ENCODE results near the gene PRKAG3.
"Not testable (repeated sequence)": the region's sequence is repeated elsewhere in the genome, so short reads cannot be mapped to it uniquely, and the experiment has no call there.

PRKAG3 gene

DNA sequence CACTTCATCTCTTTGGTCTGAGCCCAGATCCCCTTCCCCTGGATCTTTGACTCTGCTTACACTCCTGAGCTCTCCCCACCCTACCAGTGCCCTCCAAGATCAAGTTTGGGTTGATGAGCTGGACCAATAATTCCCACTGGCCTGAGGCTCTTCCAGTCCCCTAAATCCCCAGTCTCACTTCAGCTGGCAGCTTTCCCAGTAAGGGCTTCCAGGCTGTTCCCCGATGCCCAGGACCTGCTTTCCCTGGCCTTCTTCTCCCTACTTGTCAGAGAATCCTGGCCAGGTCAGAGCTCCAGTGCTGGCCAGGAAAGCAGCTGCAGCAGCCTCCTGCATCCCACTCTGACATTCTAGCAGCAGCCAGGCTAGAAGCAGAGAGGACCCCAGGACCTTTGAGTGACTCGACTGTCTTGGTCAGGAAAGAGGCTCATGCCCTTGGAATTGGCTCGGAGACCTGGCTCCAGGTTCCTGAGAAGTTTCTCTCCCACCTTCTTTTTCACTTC lies 31.5 kb upstream of the PRKAG3 start:
- DNase-seq (ENCODE audit: low read depth), result no peak

DNA sequence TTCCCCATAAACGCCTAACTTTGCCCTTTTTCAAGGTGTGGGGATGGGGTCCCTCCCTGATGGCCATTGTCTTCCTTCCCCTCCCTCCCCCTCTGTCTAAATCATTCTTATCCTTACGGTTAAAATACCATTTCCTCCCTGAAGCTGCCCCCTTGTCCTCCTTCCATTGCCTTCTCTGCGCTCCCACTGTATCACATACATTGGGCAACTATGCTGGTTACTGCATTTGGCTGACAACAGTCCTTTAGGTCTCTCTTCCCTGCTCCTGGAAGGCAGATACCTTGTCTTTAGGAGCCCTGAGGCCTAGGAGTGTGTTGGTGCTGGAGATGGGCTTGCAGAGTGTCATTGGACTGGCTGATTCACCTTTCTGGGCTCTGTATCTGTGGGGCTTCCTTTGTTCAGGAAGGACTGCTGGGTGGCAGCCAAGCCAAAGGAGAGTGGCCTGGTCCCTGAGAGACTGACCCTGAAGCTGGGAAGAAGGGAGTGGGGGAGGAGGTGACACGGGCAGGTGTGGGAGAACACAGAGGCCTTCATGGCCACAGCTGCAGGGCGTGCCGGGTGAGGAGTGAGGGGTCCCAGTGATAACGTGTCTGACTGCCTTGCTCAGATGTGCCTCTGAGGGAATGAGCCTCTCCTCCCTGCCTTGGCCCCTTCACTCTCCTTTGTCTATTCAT lies 30.2 kb upstream of the PRKAG3 start:
- DNase-seq (ENCODE audit: low read depth), result no peak

DNA sequence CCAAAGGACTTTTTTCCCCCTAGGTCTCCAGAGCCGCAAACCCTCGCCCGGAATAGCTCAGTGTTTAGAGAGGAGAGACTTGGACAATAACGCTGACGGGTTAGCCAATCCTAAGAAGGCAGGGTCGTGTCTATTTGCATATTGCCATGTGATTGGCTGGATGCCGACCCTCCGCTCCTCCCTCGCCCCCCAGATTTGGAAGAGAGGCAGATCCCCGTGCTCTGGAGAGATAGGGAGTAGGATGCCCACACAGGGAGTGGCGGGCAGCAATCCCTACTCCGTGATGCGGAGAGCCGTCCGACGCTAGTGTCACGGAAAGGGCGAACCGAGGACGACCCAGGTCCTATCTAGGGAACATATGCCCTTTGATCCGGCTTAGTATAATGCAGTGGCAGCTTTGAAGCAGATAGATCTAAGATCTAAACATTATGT lies 29.4 kb upstream of the PRKAG3 start:
- DNase-seq (ENCODE audit: low read depth), result peak; percentile 61

DNA sequence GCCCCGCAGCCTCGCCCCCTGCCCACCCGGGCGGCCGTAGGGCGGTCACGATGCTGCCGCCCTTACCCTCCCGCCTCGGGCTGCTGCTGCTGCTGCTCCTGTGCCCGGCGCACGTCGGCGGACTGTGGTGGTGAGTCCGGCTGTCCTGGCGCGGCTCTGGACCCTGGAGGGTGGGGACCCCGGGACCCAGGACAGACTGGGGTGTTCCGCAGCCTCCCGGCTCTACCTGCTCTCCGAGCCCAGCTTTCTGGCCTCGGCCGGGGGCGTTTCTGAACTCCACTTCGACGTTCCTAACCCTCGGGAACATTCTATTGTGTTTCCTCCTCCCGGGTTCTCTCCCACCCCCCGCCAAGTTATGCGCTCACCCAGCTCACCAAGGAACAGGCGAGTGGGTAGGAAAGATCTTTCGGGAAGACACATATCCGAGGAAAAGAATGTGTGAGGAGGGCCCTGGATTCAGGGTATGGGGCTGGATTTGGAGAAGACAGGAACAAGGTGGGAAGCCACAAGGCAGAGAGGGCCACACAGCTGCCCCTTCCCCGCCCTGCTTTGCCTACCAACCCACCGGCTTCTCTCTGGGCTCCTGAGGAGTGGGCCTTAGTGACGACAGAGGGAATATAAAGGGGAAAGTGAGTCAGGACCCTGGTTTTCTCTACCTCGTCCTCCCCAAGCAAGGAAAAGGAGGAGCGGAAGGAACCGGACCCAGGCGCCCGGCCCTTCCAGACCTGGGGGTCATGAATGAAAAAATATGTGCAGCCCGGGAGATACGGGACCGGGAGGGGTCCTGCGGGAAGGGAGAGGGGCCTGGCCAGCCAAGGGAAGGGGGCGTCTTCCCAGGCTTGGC lies 28.6 kb upstream of the PRKAG3 start:
- no peak for DNase-seq (ENCODE audit: low read depth)

DNA sequence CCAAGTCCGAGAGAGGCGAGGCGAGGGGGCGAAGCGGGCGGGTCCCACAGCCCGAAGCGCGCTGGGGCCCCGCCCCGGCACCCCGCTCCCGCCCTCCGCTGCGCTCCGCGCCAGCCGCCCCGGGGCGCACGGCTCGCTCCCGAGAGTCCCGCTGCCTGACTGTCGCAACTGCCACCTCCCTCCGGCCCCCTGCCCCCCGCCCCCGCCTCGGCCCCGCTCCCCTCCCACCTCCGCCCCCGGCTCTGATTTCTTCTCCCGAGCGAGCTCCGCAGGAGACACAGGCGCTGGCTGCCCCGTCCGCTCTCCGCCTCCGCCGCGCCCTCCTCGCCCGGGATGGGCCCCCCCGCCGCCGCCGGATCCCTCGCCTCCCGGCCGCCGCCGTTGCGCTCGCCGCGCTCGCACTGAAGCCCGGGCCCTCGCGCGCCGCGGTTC lies 28.0 kb upstream of the PRKAG3 start, which contains the start of gene WNT6:
TSS of gene WNT6 (plus strand) at position 250 of the 432 bp plus-strand sequence. CDS start 233 bp downstream, outside the sequence.
- DNase-seq (ENCODE audit: low read depth), result no peak

DNA sequence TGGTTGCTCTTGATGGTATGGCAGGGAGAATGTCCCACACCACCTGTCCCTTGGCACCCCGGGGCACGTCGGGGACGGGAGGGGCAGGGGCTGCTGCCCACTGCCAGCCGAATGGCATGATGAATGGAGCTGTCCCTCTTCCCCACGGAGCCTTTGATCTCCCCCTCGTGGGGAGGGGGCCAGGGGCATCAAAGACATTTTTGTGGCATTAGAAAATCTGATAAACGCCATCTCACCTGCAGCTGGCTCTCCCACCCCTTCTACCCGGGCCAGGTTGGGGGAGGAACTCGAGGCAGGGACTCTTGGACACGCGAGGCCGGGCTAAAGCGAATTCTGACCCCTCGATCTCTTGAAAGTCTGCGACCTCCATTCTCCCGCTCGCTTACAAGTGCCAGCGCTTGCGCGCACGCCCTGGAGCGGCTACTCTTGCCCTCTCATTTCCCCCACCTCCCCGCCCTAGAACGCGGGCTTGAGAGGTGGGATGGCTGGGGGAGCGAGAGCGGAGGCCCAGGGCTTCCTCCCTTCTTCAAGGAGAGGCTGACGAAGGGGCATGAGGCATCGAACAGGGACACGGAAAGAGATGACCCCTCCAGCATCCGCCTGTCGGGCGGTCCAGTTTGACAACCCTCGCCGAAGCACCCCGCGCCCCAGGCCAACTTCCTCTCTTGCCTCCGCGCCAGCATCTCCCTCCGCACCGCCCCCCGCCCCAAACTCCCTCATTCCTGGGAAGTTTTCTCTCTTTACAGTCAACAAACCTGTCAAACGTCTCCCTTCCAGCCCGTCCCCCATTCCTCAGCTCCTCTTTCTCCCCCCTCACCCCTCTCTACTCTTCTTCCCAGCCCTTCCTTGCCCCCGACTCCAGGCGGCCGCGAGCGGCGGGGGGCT lies 27.3 kb upstream of the PRKAG3 start:
- DNase-seq (ENCODE audit: low read depth), result no peak

DNA sequence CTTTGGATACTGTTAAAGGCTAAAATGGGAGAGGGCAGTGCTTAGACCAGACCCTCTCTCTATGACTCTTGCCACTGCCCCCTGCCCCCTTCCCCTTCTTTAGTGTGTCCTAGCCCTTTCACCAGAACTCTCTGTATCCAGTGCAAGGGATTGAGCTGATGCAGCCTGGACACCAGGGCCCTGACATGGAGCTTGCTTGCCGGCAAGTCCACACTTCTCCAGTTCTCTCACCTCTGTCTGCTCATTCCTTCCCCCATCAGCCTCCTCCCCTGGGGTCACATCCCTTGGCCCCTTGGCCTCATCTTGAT lies 26.5 kb upstream of the PRKAG3 start:
- no peak for DNase-seq (ENCODE audit: low read depth)

DNA sequence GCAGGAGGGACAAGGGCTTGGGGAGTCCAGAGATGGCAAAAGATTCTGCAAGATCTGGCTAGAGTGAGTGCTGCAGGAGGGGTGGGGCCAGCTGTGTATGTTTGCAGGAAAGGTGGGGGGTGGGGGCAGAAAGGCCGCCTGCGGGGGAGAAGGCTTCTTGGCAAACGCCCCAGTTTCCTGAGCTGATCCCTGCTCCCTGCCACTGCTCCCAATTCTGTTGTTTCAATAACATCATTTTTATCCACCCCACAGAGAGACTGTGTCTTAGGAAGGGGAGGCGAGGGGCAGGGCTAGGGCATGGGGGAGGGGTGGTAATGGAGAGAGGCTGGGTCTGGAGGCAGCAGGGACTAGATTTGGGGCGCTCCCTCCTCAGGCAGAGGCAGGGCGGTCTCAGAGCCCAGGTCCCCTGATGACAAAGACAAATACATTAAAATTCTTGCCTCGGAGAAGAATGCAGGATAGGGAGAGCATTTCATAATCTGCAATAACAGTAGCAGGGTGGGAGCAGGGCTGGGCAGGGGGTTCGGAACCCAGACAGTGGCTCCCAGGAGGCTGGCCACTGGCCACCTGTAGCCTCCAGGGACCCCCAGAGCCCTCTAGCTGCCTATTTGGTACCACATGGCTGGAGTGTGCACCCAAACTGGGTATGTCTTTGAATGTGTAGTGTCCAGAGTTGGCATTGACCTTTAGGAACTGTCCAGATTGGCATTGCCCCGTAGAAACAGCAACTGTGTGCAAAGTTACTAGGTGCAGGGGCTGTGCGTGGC lies 26.0 kb upstream of the PRKAG3 start:
- DNase-seq (ENCODE audit: low read depth), result peak; percentile 23

DNA sequence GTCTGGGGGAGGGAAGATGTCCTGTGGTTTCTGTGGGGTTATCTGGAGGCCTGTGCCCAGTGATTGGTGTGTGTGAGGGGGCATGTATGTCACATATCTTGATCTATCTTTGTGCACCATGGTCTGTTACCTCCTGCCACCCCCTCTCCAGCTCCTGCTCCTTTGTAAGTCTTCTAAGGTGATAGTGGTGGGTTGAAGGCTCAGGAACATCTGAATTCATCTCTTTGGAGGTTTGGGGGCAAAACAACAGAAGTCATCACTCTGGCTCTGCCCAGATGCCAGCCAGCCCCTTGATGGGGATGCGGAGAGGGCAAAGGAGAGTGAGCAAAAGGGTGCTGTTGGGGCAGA lies 25.3 kb upstream of the PRKAG3 start:
- no peak for DNase-seq (ENCODE audit: low read depth)

DNA sequence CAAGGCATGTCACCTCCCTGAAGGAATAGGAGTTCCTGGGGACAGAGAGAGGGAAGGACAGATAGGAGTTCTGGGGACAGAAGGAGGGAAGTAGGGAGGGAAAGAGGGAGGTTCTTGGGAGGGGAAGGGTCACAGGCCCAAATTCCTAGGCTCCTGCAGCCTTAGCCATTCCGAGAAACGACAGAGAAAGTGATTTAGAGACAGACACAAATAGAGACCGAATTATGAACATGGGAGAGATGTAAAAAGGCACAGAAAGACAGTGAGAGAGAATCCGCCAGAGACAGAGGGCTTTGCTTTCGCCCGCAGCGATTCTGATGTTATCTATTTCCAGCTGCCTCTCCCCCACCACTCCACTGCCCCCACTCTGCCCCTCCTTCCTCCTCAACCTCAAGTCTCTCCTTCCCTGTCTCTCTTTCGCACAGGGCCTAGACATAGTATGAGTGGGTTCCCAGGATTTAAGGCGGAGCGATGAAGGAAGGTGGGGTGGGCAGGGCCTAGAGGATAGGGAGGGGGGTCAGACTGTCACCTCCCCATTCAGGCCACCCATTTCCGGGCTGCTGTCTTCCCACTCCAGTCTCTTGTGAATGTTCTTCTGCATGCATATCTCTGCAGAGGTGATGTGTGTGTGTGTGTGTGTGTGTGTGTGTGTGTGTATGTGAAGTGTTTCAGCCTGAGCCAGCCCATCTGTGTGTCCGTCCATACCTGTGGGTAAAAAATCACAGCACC lies 24.7 kb upstream of the PRKAG3 start:
- peak; percentile 30 for DNase-seq (ENCODE audit: low read depth)

DNA sequence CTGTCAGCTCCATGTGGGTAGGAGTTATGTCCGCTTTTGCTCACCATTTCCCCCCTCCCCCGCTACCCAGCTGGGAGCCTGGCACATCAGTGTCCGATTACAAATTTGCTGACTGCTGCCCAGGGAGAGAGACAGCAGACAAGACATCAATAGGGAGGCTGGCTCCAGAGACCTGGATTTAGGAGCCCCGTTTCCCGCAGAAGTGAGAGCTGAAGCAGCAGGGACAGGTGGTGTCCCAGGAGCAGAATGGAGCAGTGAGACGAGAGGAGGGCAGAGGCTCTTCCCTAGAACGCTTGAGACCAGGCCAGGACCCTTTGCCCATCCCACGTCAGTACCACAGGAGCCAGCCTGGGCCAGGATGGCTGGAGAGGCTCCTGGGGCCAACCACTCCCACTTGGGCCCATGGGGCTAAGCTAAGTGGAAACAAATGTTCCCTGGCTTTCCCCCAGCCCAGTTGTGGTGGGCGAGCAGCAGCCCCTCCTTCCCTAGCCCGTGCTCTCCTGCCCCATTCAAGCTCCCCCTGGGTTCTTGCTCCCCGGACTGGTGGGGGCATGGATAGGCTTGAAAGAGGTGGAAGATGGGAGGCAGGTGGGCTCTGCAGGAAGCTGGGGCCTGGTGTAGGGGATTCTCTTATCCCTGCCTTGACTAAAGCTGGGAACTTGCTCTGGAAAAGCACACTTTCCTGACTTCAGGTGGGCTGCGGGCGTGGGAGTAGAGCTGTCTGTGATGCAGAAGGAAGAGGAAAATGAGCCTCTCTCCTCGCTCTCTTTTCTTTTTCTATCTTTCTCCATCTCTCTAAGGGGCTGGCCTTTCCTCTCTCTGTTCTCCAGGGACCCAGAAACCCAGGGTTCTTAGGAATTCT lies 23.9 kb upstream of the PRKAG3 start:
- no peak for DNase-seq (ENCODE audit: low read depth)

DNA sequence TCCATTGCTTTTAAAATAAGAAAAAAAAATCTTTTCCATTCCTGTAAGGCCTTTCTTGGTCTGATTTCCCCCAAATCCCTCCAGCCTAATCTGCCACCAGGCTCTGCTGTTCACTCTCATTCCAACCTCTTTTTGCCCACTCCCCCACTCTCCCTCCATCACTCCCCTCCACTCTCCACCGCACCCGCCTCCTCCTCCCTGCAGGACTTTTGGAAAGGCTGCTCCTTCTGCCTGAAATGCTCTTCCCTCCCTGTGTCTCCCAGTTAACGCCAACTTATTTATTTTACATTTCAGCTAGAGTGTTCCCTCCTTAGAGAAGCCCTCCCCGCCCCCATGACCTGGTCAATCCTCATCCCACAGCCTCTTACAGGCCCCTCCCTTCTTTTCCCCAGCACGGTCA lies 23.3 kb upstream of the PRKAG3 start:
- DNase-seq (ENCODE audit: low read depth), result no peak

DNA sequence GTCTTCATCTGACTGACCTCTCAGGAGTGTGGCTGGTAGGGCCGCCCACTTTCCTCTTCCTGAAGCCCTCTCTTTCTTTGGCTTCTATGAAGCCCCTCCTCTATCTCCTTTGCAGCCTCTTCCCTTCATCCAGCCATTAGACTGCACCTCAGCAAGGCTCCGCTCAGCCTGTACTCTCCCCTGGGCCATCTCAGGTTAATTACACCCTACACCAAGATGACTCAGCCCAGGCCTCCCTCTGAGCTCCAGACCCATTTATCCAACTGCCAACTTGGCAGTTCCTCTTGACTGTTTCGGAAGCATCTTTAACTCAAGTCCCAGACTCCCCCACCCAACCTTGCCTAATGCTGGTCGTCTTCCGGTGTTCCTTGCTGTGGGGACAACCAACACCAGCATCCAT lies 22.2 kb upstream of the PRKAG3 start:
- DNase-seq (ENCODE audit: low read depth), result peak; percentile 84

DNA sequence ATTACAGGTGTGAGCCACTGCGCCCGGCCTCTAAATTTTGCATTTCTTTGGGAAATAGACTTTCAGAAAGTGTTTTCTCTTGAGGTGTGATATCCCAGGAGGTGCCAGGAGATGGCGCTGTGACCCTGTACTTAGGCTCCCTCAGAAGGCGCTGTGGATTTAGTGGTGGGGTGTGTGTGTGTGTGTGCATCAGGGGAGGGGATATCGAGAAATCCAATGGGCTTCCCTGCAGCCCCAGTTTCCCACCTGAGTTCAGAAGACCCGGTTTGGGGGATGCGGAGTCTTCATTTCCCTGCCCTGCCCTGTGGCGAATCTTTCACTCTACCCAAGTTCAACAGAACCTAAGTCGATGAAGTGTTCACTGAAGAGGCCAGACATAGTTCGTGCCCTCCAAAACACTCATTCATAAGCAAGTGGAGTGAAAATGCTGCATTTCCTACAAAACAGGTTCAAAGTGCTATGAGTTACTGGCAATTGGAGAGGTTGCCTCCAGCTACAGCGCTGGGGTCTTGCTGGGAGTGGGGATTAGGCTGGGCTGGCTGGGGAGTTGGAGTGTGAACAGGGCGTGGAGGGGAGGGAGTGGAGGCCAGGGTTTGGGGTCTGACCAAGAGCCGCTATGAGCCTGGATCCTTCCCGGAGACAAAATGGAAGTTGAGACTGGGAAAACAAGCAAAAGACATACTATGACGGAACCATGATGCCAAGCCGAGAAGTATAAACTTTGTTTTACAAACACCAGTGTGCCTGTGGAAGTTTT lies 21.5 kb upstream of the PRKAG3 start:
- DNase-seq (ENCODE audit: low read depth), result peak; percentile 59

DNA sequence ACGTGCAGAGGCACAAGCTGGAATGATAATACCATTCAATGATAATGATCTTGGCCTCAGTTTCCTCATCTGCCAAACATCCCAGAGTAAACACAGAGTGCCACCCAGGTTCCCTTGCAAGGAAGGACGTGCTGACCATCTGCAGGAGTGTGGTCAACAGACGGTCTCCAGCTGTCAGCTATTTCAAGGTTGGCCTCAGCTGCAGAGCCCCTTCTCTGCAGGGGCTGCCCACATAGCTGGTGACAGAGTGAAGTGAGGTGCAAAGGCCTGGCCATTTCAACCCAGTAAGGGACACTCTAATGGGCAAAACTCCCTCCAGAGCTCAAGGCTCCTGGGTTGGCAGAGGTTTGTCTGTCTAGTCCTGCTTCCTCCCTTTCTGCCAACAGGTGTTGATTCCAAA lies 19.7 kb upstream of the PRKAG3 start:
- DNase-seq (ENCODE audit: low read depth), result no peak

DNA sequence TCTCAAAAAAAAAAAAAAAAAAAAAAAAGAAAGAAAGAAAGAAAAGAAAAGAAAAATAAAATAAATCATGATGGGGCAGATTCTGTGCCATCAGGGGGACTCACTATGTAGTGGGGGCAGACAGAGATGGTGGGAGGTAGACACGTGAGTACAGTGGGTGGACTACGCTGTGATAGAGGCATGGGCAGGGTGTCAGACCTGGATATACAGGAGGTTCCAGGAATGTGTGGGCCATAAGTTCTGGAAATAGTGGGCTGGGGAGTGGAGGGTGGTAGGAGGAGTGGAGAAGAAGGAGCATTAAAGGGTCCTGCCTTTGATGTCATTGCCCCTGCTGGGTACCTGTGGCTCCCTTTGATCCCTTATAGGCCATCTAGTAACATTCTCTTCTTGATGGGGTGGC lies 19.2 kb upstream of the PRKAG3 start:
- no peak for DNase-seq (ENCODE audit: low read depth)

DNA sequence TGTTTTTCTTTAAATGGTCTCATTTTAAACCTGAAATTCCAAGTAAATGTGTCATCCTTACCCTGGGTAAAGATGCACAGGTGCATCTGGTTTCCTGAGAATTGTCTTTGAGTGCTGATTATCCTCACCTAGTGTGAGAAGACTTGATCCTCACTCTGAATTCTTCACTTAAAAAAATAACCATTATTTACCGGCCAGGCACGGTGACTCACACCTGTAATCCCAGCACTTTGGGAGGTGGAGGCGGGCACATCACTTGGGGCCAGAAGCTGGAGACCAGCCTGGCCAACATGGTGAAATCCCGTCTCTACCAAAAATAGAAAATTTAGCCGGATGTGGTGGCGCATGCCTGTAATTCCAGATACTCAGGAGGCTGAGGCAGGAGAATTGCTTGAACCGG lies 18.1 kb upstream of the PRKAG3 start:
- DNase-seq (ENCODE audit: low read depth), result peak; percentile 31

DNA sequence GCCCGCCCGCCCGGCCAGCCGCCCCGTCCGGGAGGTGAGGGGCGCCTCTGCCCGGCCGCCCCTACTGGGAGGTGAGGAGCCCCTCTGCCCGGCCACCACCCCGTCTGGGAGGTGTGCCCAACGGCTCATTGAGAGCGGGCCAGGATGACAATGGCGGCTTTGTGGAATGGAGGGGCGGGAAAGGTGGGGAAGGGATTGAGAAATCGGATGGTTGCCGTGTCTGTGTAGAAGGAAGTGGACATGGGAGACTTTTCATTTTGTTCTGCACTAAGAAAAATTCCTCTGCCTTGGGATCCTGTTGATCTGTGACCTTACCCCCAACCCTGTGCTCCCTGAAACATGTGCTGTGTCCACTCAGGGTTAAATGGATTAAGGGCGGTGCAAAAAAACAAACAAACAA lies 15.4 kb upstream of the PRKAG3 start:
- DNase-seq (ENCODE audit: low read depth), result not testable (repeated sequence)

DNA sequence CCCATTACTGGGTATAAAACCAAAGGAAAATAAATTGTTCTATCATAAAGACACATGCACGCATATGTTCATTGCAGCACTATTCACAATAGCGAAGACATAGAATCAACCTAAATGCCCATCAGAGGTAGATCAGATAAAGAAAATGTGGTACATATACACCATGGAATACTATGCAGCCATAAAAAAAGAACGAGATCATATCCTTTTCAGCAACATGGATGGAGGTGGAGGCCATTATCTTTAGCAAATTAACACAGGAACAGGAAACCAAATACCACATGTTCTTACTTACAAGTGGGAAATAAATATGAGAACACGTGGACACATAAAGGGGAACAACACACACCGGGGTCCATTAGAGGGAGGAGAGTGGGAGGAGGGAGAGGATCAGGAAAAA lies 12.7 kb upstream of the PRKAG3 start:
- not testable (repeated sequence) for DNase-seq (ENCODE audit: low read depth)

Data from amniotic epithelial cell (primary cell).